GM12891 (cell line): Measurements from ENCODE around the gene LEMD2.

Experiments used
- PAX5 ChIP-seq: IDR thresholded peaks from 2 replicates; pipeline ENCODE4 v1.6.1; 2011; ENCODE audit warnings: low read length, moderate library complexity, mild to moderate bottlenecking; ENCODE audit not compliant: insufficient read depth, severe bottlenecking
- POLR2A ChIP-seq: IDR thresholded peaks from 2 replicates; pipeline ENCODE4 v1.6.1; 2011; ENCODE audit warnings: low read depth, low read length, control low read depth
- POLR2AphosphoS5 ChIP-seq: IDR thresholded peaks from 2 replicates; pipeline ENCODE4 v1.6.1; 2011; ENCODE audit warnings: low read depth, low read length, control low read depth
- POU2F2 ChIP-seq: IDR thresholded peaks from 2 replicates; pipeline ENCODE4 v1.6.1; 2011; ENCODE audit warnings: low read depth, mild to moderate bottlenecking, control low read depth, low read length, moderate library complexity
- SPI1 ChIP-seq: IDR thresholded peaks from 2 replicates; pipeline ENCODE4 v1.6.1; 2011; ENCODE audit warnings: low read depth, low read length, control low read depth
- TAF1 ChIP-seq: IDR thresholded peaks from 2 replicates; pipeline ENCODE4 v1.6.1; 2011; ENCODE audit warnings: low read depth, low read length, control low read depth

- no peak for TF ChIP-seq POLR2A
- no peak for TF ChIP-seq PAX5
- TF ChIP-seq POLR2AphosphoS5: no peak
- TF ChIP-seq SPI1: no peak
- TF ChIP-seq TAF1: no peak
- no peak for TF ChIP-seq POU2F2
Measured at GRCh38 chr6:33781131-33781975, 7.6 kb downstream of the LEMD2 start.
